K562 (cell line): ENCODE data around the gene AS3MT. TPM values are rescaled to one million over a fixed set of nuclear protein-coding genes. Genes with fewer than 3 reads are reported as not detected.

Source experiments
- ATAC-seq: fragments of 200-7000 bp; cut with Tn5 transposase; 3 replicates; pipeline ENCODE4 v1.9.1; 2020; ENCODE audit warnings: moderate library complexity
- BruUV-seq: library from RNA; stranded (reverse); fragments of 400-500 nt; replicated peaks from 2 replicates; lab custom pipeline; 2021; lab: Mats Ljungman, UMichigan
- CTCF ChIA-PET: fragments of 300-600 bp; formaldehyde crosslinking; extraction: SDS; loops from one replicate; lab custom pipeline; 2021; ENCODE audit warnings: low intra/inter-chr PET ratio; lab: Yijun Ruan, JAX
- POLR2A ChIA-PET: fragments of 300-600, 350-650 bp; sonication (Branson Sonifier 250); formaldehyde crosslinking; extraction: SDS; loops from one replicate; lab custom pipeline; 2021; ENCODE audit warnings: antibody characterized with exemption, inconsistent platforms; lab: Yijun Ruan, JAX
- DNase-seq, 4 experiments: peaks; one replicate each; pipeline versions ENCODE4 v3.0.0 to v3.0.0-alpha.2; 2011 to 2018; ENCODE audit warnings: low spot score in 3 of 4, mixed read lengths in 3 of 4; ENCODE audit errors: extremely low read depth in 1 of 4
- FAIRE-seq: peaks from 2 replicates; lab custom pipeline; 2011; peaks lifted over from hg19 to GRCh38; lab: Jason Lieb, UNC
- H2AFZ ChIP-seq: 2 replicates; pipeline ENCODE4 v1.6.0; 2011; ENCODE audit warnings: low read depth, low read length, control low read depth, inconsistent platforms
- H3K27ac ChIP-seq: fragments of 200-600 bp; 3 replicates; pipeline ENCODE4 v1.8.0; 2011; ENCODE audit warnings: low read depth, mild to moderate bottlenecking, control low read depth, inconsistent platforms, low read length, moderate library complexity, mixed read lengths; ENCODE audit errors: extremely low read depth
- H3K27me3 ChIP-seq, 2 experiments: fragments of 300-600 bp in 1 of 2; 2 replicates in 1 of 2; 3 replicates in 1 of 2; pipeline versions ENCODE4 v1.6.0 to v1.8.0; 2011; ENCODE audit warnings: inconsistent platforms in 2 of 2, low read length in 2 of 2, mild to moderate bottlenecking in 1 of 2, mixed read lengths in 1 of 2, moderate library complexity in 1 of 2; ENCODE audit not compliant: control insufficient read depth in 2 of 2, insufficient read depth in 2 of 2
- H3K36me3 ChIP-seq: fragments of 300-600 bp; 3 replicates; pipeline ENCODE4 v1.8.0; 2011; ENCODE audit warnings: mild to moderate bottlenecking, low read length, inconsistent platforms; ENCODE audit not compliant: control insufficient read depth, insufficient read depth
- H3K4me1 ChIP-seq, 2 experiments: fragments of 200-600 bp in 1 of 2; replicated peaks in 1 of 2; 2 replicates in 1 of 2; 3 replicates in 1 of 2; pipeline versions ENCODE4 v1.5.1 to v1.8.0; 2011; ENCODE audit warnings: inconsistent platforms in 2 of 2, low read length in 2 of 2, mild to moderate bottlenecking in 1 of 2, mixed read lengths in 1 of 2, moderate library complexity in 1 of 2; ENCODE audit not compliant: control insufficient read depth in 2 of 2, insufficient read depth in 2 of 2
- H3K4me2 ChIP-seq: 2 replicates; pipeline ENCODE4 v1.6.1; 2011; ENCODE audit warnings: low read length, control low read depth, inconsistent platforms, mixed read lengths; ENCODE audit not compliant: insufficient read depth
- H3K4me3 ChIP-seq: fragments of 200-600 bp; sonication (generic), shearing (Covaris generic); 2 replicates; pipeline ENCODE4 v1.5.1; 2016; ENCODE audit warnings: control low read depth, inconsistent platforms
- H3K79me2 ChIP-seq: fragments of 200-600 bp; 3 replicates; pipeline ENCODE4 v1.8.0; 2011; ENCODE audit warnings: low read length, inconsistent platforms; ENCODE audit not compliant: control insufficient read depth, insufficient read depth
- H3K9ac ChIP-seq, 2 experiments: 2 replicates each; pipeline versions ENCODE4 v1.6.0 to v1.6.1; 2011; ENCODE audit warnings: low read depth in 2 of 2, low read length in 2 of 2, control low read depth in 1 of 2, inconsistent platforms in 1 of 2, mild to moderate bottlenecking in 1 of 2, mixed read lengths in 1 of 2; ENCODE audit not compliant: insufficient read depth in 1 of 2
- H3K9me1 ChIP-seq: one replicate; pipeline ENCODE4 v1.6.0; 2011; ENCODE audit warnings: inconsistent platforms, mild to moderate bottlenecking, low read length, moderate library complexity; ENCODE audit not compliant: control insufficient read depth, insufficient read depth
- H3K9me3 ChIP-seq: replicated peaks from 2 replicates; pipeline ENCODE4 v1.5.1; 2011; ENCODE audit warnings: low read depth, low read length, inconsistent platforms; ENCODE audit not compliant: control insufficient read depth, insufficient read depth
- H4K20me1 ChIP-seq: replicated peaks from 2 replicates; pipeline ENCODE4 v1.6.1; 2011; ENCODE audit warnings: low read length, inconsistent platforms, mixed read lengths; ENCODE audit not compliant: control insufficient read depth, insufficient read depth
- CBX8 ChIP-seq: fragments of 200-600 bp; sonication (generic); IDR thresholded peaks from 2 replicates; pipeline ENCODE4 v1.6.1; 2012; ENCODE audit warnings: borderline replicate concordance, mixed run types, low read depth, mild to moderate bottlenecking, moderate library complexity, mixed read lengths, low read length, control low read depth, inconsistent platforms; ENCODE audit not compliant: poor library complexity, severe bottlenecking; ENCODE audit errors: extremely low read depth
- ELF1 ChIP-seq: fragments of 200-800 bp; sonication (Bioruptor generic); IDR thresholded peaks from 2 replicates; pipeline ENCODE4 v1.6.1; 2016; ENCODE audit warnings: missing genetic modification characterization, missing compliant biosample characterization
- FOSL1 ChIP-seq: fragments of 200-800 bp; sonication (Bioruptor generic); conservative IDR thresholded peaks from 2 replicates; pipeline ENCODE4 v1.6.1; 2016; ENCODE audit warnings: missing genetic modification characterization, missing compliant biosample characterization
- FOXP1 ChIP-seq: sonication (generic); formaldehyde crosslinking; IDR thresholded peaks from 2 replicates; pipeline ENCODE4 v1.8.0; 2022; ENCODE audit warnings: mild to moderate bottlenecking, missing genetic modification reagents
- IRF1 ChIP-seq: sonication (generic); formaldehyde crosslinking; IDR thresholded peaks from 2 replicates; pipeline ENCODE4 v1.8.0; 2022; ENCODE audit warnings: missing genetic modification reagents, mild to moderate bottlenecking, borderline replicate concordance
- MTF1 ChIP-seq: fragments of 250-450 bp; sonication (Bioruptor Pico); IDR thresholded peaks from 2 replicates; pipeline ENCODE4 v1.9.0; 2021; ENCODE audit warnings: moderate library complexity, mild to moderate bottlenecking, inconsistent platforms, borderline replicate concordance
- RFX7 ChIP-seq: fragments of 250-450 bp; sonication (Bioruptor Pico); IDR thresholded peaks from 2 replicates; pipeline ENCODE4 v1.5.1; 2021; ENCODE audit warnings: mild to moderate bottlenecking
- TGIF2 ChIP-seq: sonication (generic); formaldehyde crosslinking; IDR thresholded peaks from 2 replicates; pipeline ENCODE4 v1.8.1; 2022; ENCODE audit warnings: mild to moderate bottlenecking, missing genetic modification reagents, moderate library complexity
- THAP7 ChIP-seq: fragments of 250-450 bp; sonication (Bioruptor Pico); IDR thresholded peaks from 2 replicates; pipeline ENCODE4 v1.5.0; 2021
- ZBTB49 ChIP-seq: sonication (generic); formaldehyde crosslinking; IDR thresholded peaks from 2 replicates; pipeline ENCODE4 v1.8.0; 2022; ENCODE audit warnings: missing genetic modification reagents, mild to moderate bottlenecking, borderline replicate concordance
- WGBS: fragments of 100-300 bp; shearing (Covaris generic); methylation state at CpG from one replicate; pipeline ENCODE4 v1.1.6; 2016; ENCODE audit warnings: low coverage, mixed read lengths; ENCODE audit not compliant: insufficient coverage; ENCODE audit errors: missing lambda C conversion rate; 5-methylcytosine and 5-hydroxymethylcytosine counted together
- in situ Hi-C: fragments of 300-500 bp; cut with MboI; formaldehyde crosslinking; loops from 4 replicates; pipeline ENCODE4 v1.15.0; 2018; ENCODE audit warnings: inconsistent platforms, mixed read lengths
- intact Hi-C: fragments of 100-400 bp; cut with micrococcal nuclease; formaldehyde crosslinking; loops from 2 replicates; pipeline ENCODE4 v1.14.2; 2022
- polyA plus RNA-seq, 8 experiments: library from polyadenylated mRNA; depleted of rRNA in 4 of 8; stranded (reverse) in 5 of 8; unstranded in 3 of 8; fragments of >200 nt; fragmentation: Nextera tagmentation in 2 of 8; fragmentation: Illumina TruSeq in 1 of 8; extraction: Ambion mirVana in 2 of 8; extraction: Trizol in 1 of 8; gene quantifications; 2 replicates each; pipeline versions ENCODE4 v1.2.1 to v1.2.3, GENCODE V29; 2011 to 2014; ENCODE audit warnings: inconsistent platforms in 1 of 8, missing spikeins in 1 of 8
- total RNA-seq, 7 experiments: library from RNA; depleted of rRNA in 6 of 7; stranded (reverse); fragments of >200 nt in 6 of 7; fragmentation: Illumina TruSeq in 2 of 7; extraction: Trizol in 2 of 7; gene quantifications; 2 replicates each; pipeline versions ENCODE4 v1.2.1 to v1.2.3, GENCODE V29; 2011 to 2021; ENCODE audit warnings: low replicate concordance in 1 of 7
- TF ChIP-seq, protein P1 (sequence below), 2 experiments: fragments of 450-650 bp in 1 of 2; IDR thresholded peaks; 2 replicates each; pipeline ENCODE4 v1.6.1; 2011 to 2017; ENCODE audit warnings: low read depth in 2 of 2, antibody characterized with exemption in 1 of 2, borderline replicate concordance in 1 of 2, low read length in 1 of 2, mild to moderate bottlenecking in 1 of 2, mixed read lengths in 1 of 2; ENCODE audit not compliant: control insufficient read depth in 1 of 2
- TF ChIP-seq, protein P2 (sequence below): sonication (generic); formaldehyde crosslinking; IDR thresholded peaks from 2 replicates; pipeline ENCODE4 v1.8.1; 2023; ENCODE audit warnings: mild to moderate bottlenecking, missing genetic modification reagents, moderate library complexity

AS3MT gene
- total and polyA plus RNA-seq, 9 of the 15 experiments (the other 6 are each of a cell fraction or from before 2014, with no cell fraction given), result 0.04 to 0.33 (median 0.19) TPM; not detected in 2

- Histone ChIP-seq H3K9ac (no peak overlapping the region), H2AFZ (no peak overlapping the region), H3K27me3 (no peaks in the 10 kb centered on the region), H3K36me3 (no peaks in the 10 kb centered on the region), H3K27ac (no peak overlapping the region), H3K4me1 (peaks cover 9% of the 10 kb centered on the region in 2 experiments; a peak in 4 of 5 replicates), H3K9me1 (no peaks in the 10 kb centered on the region), H3K9me3 (no peaks in the 10 kb centered on the region), H3K4me3 (no peak overlapping the region), H4K20me1 (no peaks in the 10 kb centered on the region), H3K79me2 (no peaks in the 10 kb centered on the region), H3K4me2 (no peak overlapping the region)
- FAIRE-seq (no peak), ATAC-seq (no peak), DNase-seq (no peak)
- in situ Hi-C loops, result loop anchor here (5.0 to 10.0 kb wide), 3 partner anchors 105 to 653 kb away; partner anchors contain the start of gene RPEL1
- BruUV-seq, result no TSS peak
- CTCF ChIA-PET, result no interaction called here
- WGBS, result 74% methylated on average over 7 of the region's 14 CpGs
- POLR2A ChIA-PET, result no interaction called here
- intact Hi-C loops, result loop anchor here (5.0 to 10.0 kb wide), 3 partner anchors 90 to 653 kb away; partner anchors contain the start of gene WBP1L
- TF ChIP-seq FOSL1, result no peak
- TF ChIP-seq ZBTB49 (CRISPR knock-in tag), result no peak
- no peak for TF ChIP-seq THAP7 (CRISPR knock-in tag)
- no peak for TF ChIP-seq TGIF2 (CRISPR knock-in tag)
- TF ChIP-seq, protein P1, sequence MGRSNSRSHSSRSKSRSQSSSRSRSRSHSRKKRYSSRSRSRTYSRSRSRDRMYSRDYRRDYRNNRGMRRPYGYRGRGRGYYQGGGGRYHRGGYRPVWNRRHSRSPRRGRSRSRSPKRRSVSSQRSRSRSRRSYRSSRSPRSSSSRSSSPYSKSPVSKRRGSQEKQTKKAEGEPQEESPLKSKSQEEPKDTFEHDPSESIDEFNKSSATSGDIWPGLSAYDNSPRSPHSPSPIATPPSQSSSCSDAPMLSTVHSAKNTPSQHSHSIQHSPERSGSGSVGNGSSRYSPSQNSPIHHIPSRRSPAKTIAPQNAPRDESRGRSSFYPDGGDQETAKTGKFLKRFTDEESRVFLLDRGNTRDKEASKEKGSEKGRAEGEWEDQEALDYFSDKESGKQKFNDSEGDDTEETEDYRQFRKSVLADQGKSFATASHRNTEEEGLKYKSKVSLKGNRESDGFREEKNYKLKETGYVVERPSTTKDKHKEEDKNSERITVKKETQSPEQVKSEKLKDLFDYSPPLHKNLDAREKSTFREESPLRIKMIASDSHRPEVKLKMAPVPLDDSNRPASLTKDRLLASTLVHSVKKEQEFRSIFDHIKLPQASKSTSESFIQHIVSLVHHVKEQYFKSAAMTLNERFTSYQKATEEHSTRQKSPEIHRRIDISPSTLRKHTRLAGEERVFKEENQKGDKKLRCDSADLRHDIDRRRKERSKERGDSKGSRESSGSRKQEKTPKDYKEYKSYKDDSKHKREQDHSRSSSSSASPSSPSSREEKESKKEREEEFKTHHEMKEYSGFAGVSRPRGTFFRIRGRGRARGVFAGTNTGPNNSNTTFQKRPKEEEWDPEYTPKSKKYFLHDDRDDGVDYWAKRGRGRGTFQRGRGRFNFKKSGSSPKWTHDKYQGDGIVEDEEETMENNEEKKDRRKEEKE (IDR thresholded peaks at IDR 0.05; ENCODE audit: borderline replicate concordance in 1 of 2, control insufficient read depth in 1 of 2, low read depth in 2 of 2, low read length in 1 of 2), result no peak
- TF ChIP-seq MTF1, result no peak
- no peak for TF ChIP-seq RFX7 (CRISPR knock-in tag)
- no peak for TF ChIP-seq ELF1
- TF ChIP-seq, protein P2, sequence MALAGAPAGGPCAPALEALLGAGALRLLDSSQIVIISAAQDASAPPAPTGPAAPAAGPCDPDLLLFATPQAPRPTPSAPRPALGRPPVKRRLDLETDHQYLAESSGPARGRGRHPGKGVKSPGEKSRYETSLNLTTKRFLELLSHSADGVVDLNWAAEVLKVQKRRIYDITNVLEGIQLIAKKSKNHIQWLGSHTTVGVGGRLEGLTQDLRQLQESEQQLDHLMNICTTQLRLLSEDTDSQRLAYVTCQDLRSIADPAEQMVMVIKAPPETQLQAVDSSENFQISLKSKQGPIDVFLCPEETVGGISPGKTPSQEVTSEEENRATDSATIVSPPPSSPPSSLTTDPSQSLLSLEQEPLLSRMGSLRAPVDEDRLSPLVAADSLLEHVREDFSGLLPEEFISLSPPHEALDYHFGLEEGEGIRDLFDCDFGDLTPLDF, result no peak
- TF ChIP-seq FOXP1 (CRISPR knock-in tag), result no peak
- TF ChIP-seq CBX8, result no peak
- no peak for TF ChIP-seq IRF1
Measured at GRCh38 chr10:102832248-102832647, 37.0 kb upstream of the AS3MT start.
